Measurements from ENCODE around the gene AKAP11. TPM values are rescaled to one million over a fixed set of nuclear protein-coding genes. Genes with fewer than 3 reads are reported as not detected.
A peak's percentile ranks its signal among the peaks of the same experiment; 100 is the strongest.

The AKAP11 gene
- total and polyA plus RNA-seq, 2 donors (not counting 1 experiment from before 2014, with no cell fraction given): 27.8 to 34.0 TPM

DNA sequence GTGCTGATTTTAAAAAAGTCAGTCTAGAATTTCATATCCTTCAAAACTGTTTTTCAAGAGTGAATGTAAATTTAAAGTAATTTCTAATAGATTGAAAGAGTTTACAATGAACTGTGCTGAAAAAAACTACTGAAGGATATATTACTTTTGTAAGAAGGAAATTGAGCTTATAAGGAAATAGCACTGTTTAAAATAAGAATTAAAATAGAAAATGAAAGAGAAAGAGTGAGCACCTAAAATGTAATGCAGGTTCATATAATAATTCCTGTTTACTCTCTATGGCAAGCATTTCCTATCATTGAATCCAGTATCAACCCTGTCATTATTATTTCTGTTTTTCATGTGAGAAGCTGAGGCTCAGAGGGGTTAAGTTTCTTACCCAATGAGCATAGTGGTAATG is 57.3 kb downstream of the AKAP11 start:
- H4K20me1 ChIP-seq (ENCODE audit: control insufficient read depth, extremely low read depth, insufficient read depth, low read length): no peaks in the 10 kb centered on the region
- no peaks in the 10 kb centered on the region for H3K27me3 ChIP-seq (ENCODE audit: control insufficient read depth, insufficient read depth, low read length)
- H3K79me2 ChIP-seq (ENCODE audit: control insufficient read depth, insufficient read depth, low read length): no peaks in the 10 kb centered on the region
- H3K27ac ChIP-seq (ENCODE audit: insufficient read depth, low read length): no peak overlapping the region
- no peak for DNase-seq (ENCODE audit: low read depth in 2 of 2)
- H3K4me1 ChIP-seq (ENCODE audit: control insufficient read depth, extremely low read depth, insufficient read depth, low read length): no peaks in the 10 kb centered on the region
- TF ChIP-seq, protein P1, sequence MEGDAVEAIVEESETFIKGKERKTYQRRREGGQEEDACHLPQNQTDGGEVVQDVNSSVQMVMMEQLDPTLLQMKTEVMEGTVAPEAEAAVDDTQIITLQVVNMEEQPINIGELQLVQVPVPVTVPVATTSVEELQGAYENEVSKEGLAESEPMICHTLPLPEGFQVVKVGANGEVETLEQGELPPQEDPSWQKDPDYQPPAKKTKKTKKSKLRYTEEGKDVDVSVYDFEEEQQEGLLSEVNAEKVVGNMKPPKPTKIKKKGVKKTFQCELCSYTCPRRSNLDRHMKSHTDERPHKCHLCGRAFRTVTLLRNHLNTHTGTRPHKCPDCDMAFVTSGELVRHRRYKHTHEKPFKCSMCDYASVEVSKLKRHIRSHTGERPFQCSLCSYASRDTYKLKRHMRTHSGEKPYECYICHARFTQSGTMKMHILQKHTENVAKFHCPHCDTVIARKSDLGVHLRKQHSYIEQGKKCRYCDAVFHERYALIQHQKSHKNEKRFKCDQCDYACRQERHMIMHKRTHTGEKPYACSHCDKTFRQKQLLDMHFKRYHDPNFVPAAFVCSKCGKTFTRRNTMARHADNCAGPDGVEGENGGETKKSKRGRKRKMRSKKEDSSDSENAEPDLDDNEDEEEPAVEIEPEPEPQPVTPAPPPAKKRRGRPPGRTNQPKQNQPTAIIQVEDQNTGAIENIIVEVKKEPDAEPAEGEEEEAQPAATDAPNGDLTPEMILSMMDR (conservative IDR thresholded peaks at IDR 0.05 in 1 of 2, IDR thresholded peaks at IDR 0.05 in 1 of 2; ENCODE audit: low read depth in 1 of 2, low read length in 2 of 2): no peak
- no peak overlapping the region for H3K9ac ChIP-seq (ENCODE audit: insufficient read depth, low read length)
- H3K9me3 ChIP-seq (ENCODE audit: control insufficient read depth, insufficient read depth, low read depth, low read length): no peaks in the 10 kb centered on the region
- no peak overlapping the region for H3K4me3 ChIP-seq (replicated peaks in 1 of 4; ENCODE audit: control extremely low read depth in 1 of 4, insufficient read depth in 1 of 4, low read depth in 3 of 4, low read length in 4 of 4)
- H2AFZ ChIP-seq (ENCODE audit: low read length): no peak overlapping the region
- no peaks in the 10 kb centered on the region for H3K36me3 ChIP-seq (ENCODE audit: control insufficient read depth, insufficient read depth, low read length)
- no peak overlapping the region for H3K4me2 ChIP-seq (ENCODE audit: extremely low read depth, insufficient read depth, low read length)

DNA sequence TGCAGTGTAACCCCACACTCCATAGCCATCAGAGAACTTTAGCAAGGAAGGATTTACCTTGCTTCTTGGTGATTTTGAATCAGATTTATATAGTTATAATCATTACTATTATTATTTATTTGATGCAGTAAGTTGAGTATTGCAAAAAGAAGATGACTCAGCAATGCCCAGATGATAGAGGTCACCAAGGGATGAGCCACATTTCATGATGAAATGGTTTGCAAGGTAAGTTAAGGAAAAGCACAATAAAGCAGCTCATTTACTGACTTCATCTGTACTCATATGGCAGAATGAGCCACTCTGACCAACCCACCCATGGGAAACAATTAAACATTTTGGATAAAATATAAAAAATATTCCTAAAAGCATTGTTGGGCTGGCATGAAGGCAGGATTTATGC is 59.1 kb downstream of the AKAP11 start:
- Histone ChIP-seq H3K4me2 (ENCODE audit: extremely low read depth, insufficient read depth, low read length) (no peak overlapping the region), H3K9ac (ENCODE audit: insufficient read depth, low read length) (no peak overlapping the region), H3K9me3 (ENCODE audit: control insufficient read depth, insufficient read depth, low read depth, low read length) (no peaks in the 10 kb centered on the region), H3K79me2 (ENCODE audit: control insufficient read depth, insufficient read depth, low read length) (no peaks in the 10 kb centered on the region), H3K4me1 (ENCODE audit: control insufficient read depth, extremely low read depth, insufficient read depth, low read length) (no peaks in the 10 kb centered on the region), H3K27me3 (ENCODE audit: control insufficient read depth, insufficient read depth, low read length) (no peaks in the 10 kb centered on the region), H4K20me1 (ENCODE audit: control insufficient read depth, extremely low read depth, insufficient read depth, low read length) (no peaks in the 10 kb centered on the region), H3K27ac (ENCODE audit: insufficient read depth, low read length) (no peak overlapping the region), H2AFZ (ENCODE audit: low read length) (no peak overlapping the region), H3K36me3 (ENCODE audit: control insufficient read depth, insufficient read depth, low read length) (no peaks in the 10 kb centered on the region), H3K4me3 (replicated peaks in 1 of 4; ENCODE audit: control extremely low read depth in 1 of 4, insufficient read depth in 1 of 4, low read depth in 3 of 4, low read length in 4 of 4) (no peak overlapping the region)
- TF ChIP-seq EZH2 (IDR thresholded peaks at IDR 0.05; ENCODE audit: low read length, missing control alignments): no peak
- TF ChIP-seq, protein P1 (conservative IDR thresholded peaks at IDR 0.05 in 1 of 2, IDR thresholded peaks at IDR 0.05 in 1 of 2; ENCODE audit: low read depth in 1 of 2, low read length in 2 of 2): no peak
- DNase-seq (ENCODE audit: low read depth in 2 of 2): peak in 1 of 2 donors; percentile 67

DNA sequence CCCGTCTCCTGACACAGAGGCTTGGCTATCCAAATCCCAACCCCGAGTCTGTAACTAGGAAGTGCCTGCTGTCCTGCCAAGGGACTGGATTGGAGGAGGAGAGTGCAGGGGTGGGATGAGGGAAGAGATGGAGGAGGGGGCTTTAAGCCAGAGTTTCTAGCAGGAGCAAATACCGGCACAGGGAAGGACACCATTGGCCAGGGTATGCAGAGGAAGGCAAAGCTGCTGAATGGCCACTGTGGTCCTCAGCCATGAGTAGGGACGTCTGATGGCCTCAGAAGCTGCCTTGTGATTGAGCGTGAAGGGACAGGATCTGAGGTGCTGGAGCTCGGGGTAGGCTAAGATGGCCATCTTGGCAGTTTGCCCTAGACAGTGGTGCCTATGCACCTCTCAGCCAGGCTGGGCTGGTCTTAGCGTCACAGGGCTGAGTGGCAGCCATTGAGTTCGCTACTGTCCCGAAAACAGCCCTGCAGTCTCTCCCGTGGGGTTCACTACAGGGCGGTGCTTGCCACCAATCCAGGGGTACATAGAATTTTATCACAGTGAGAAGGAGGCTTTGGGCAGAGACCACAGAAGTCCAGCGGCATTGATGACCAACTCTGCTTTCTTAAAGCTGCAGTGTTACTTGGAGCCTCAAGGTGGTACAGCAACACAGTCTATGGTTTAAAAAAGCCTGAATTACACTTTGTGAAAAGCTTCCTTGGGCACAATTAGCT is 61.8 kb downstream of the AKAP11 start:
- Histone ChIP-seq H3K4me3 (replicated peaks in 1 of 4; ENCODE audit: control extremely low read depth in 1 of 4, insufficient read depth in 1 of 4, low read depth in 3 of 4, low read length in 4 of 4) (no peak overlapping the region), H3K36me3 (ENCODE audit: control insufficient read depth, insufficient read depth, low read length) (no peaks in the 10 kb centered on the region), H3K27ac (ENCODE audit: insufficient read depth, low read length) (no peak overlapping the region), H3K4me1 (ENCODE audit: control insufficient read depth, extremely low read depth, insufficient read depth, low read length) (no peaks in the 10 kb centered on the region), H3K27me3 (ENCODE audit: control insufficient read depth, insufficient read depth, low read length) (peaks cover 6% of the 10 kb centered on the region), H3K4me2 (ENCODE audit: extremely low read depth, insufficient read depth, low read length) (no peak overlapping the region), H3K9ac (ENCODE audit: insufficient read depth, low read length) (no peak overlapping the region), H3K9me3 (ENCODE audit: control insufficient read depth, insufficient read depth, low read depth, low read length) (no peaks in the 10 kb centered on the region), H3K79me2 (ENCODE audit: control insufficient read depth, insufficient read depth, low read length) (no peaks in the 10 kb centered on the region), H4K20me1 (ENCODE audit: control insufficient read depth, extremely low read depth, insufficient read depth, low read length) (no peaks in the 10 kb centered on the region), H2AFZ (ENCODE audit: low read length) (no peak overlapping the region)
- TF ChIP-seq, protein P1 (conservative IDR thresholded peaks at IDR 0.05 in 1 of 2, IDR thresholded peaks at IDR 0.05 in 1 of 2; ENCODE audit: low read depth in 1 of 2, low read length in 2 of 2): peak; percentile 34 to 77
- no peak for TF ChIP-seq EZH2 (IDR thresholded peaks at IDR 0.05; ENCODE audit: low read length, missing control alignments)
- peak; percentile 13 to 71 for DNase-seq (ENCODE audit: low read depth in 2 of 2)
